Peyer's patch (tissue), 4 donors: ENCODE data around the gene TTL. TPM values are rescaled to one million over a fixed set of nuclear protein-coding genes. Genes with fewer than 3 reads are reported as not detected.
"Not testable (repeated sequence)": the region's sequence is repeated elsewhere in the genome, so short reads cannot be mapped to it uniquely, and the experiment has no call there.

Source experiments
- DNase-seq, 3 donors: peaks; one replicate each; pipeline ENCODE4 v3.0.0-alpha.2; 2017 to 2019
- H3K27ac ChIP-seq, 4 donors: fragments of 200-600 bp; sonication (generic); one replicate each; pipeline ENCODE4 v1.5.1; 2016 to 2019
- H3K27me3 ChIP-seq, 2 donors: fragments of 200-600 bp; sonication (generic); one replicate each; pipeline ENCODE4 v1.5.1; 2019
- H3K36me3 ChIP-seq, 3 donors: fragments of 200-600 bp; sonication (generic); one replicate each; pipeline ENCODE4 v1.5.1; 2016 to 2019
- H3K4me1 ChIP-seq, 4 donors: fragments of 200-600 bp; sonication (generic); one replicate each; pipeline ENCODE4 v1.5.1; 2016 to 2019
- H3K4me3 ChIP-seq, 4 donors: fragments of 200-600 bp; sonication (generic); 1 replicate in 3 of 4; 2 replicates in 1 of 4; pipeline ENCODE4 v1.5.1; 2016 to 2019; ENCODE audit warnings: mild to moderate bottlenecking in 1 of 4
- H3K9me3 ChIP-seq, 4 donors: fragments of 200-600 bp; sonication (generic); one replicate each; pipeline ENCODE4 v1.5.1; 2016 to 2019; ENCODE audit warnings: mild to moderate bottlenecking in 1 of 4
- CTCF ChIP-seq, 6 experiments: fragments of 450-650 bp in 4 of 6; fragments of 200-600 bp in 2 of 6; sonication (generic) in 1 of 6; IDR thresholded peaks; one replicate each; pipeline ENCODE4 v1.5.1; 2017 to 2019; ENCODE audit warnings: antibody characterized with exemption in 6 of 6, mild to moderate bottlenecking in 3 of 6, moderate library complexity in 1 of 6
- POLR2A ChIP-seq, 2 donors: fragments of 450-650 bp; IDR thresholded peaks; one replicate each; pipeline ENCODE4 v1.5.1; 2017; ENCODE audit warnings: antibody characterized with exemption in 2 of 2, mild to moderate bottlenecking in 2 of 2, moderate library complexity in 2 of 2
- total RNA-seq, 4 donors: library from RNA; depleted of rRNA; stranded (reverse); fragments of >200 nt; gene quantifications; one replicate each; pipeline ENCODE4 v1.1.0, GENCODE V29; 2016

TTL gene
- total RNA-seq, 4 donors from 2014 or later = 6.8 to 15.7 (median 13.2) TPM

GRCh38 chr2:112438603-112439261, 43.2 kb upstream of the TTL start:
- H3K27ac ChIP-seq, H3K27me3 ChIP-seq, H3K36me3 ChIP-seq, H3K4me1 ChIP-seq, DNase-seq, H3K4me3 ChIP-seq, H3K9me3 ChIP-seq: not testable (repeated sequence)

- H3K9me3 ChIP-seq, H3K27me3 ChIP-seq, H3K27ac ChIP-seq, H3K4me3 ChIP-seq, H3K4me1 ChIP-seq, DNase-seq, H3K36me3 ChIP-seq: not testable (repeated sequence)
Measured at GRCh38 chr2:112444256-112444655, 37.7 kb upstream of the TTL start.

- Histone ChIP-seq H3K27me3 (no peaks in the 10 kb centered on the region), H3K27ac (no peak overlapping the region), H3K36me3 (no peaks in the 10 kb centered on the region), H3K9me3 (peaks cover 0 to 3% (median 0%) of the 10 kb centered on the region in 4 donors), H3K4me1 (no peaks in the 10 kb centered on the region), H3K4me3 (no peak overlapping the region)
- no peak for TF ChIP-seq CTCF (IDR thresholded peaks at IDR 0.05)
- TF ChIP-seq POLR2A (IDR thresholded peaks at IDR 0.05) = no peak
- no peak for DNase-seq
Measured at GRCh38 chr2:112449854-112450253, 32.1 kb upstream of the TTL start.

GRCh38 chr2:112451317-112451716, 30.6 kb upstream of the TTL start:
- no peak for TF ChIP-seq CTCF (IDR thresholded peaks at IDR 0.05)
- TF ChIP-seq POLR2A (IDR thresholded peaks at IDR 0.05) = no peak
- no peaks in the 10 kb centered on the region for H3K27me3 ChIP-seq
- peaks cover 0 to 3% (median 0%) of the 10 kb centered on the region in 4 donors for H3K9me3 ChIP-seq
- no peak for DNase-seq
- no peak overlapping the region for H3K27ac ChIP-seq
- no peaks in the 10 kb centered on the region for H3K36me3 ChIP-seq
- no peaks in the 10 kb centered on the region for H3K4me1 ChIP-seq
- no peak overlapping the region for H3K4me3 ChIP-seq

GRCh38 chr2:112454586-112454985, 27.4 kb upstream of the TTL start:
- Histone ChIP-seq H3K4me3 (no peak overlapping the region), H3K4me1 (no peaks in the 10 kb centered on the region), H3K27ac (no peak overlapping the region), H3K36me3 (no peaks in the 10 kb centered on the region), H3K27me3 (no peaks in the 10 kb centered on the region), H3K9me3 (peaks cover 0 to 3% (median 0%) of the 10 kb centered on the region in 4 donors)
- DNase-seq = no peak
- TF ChIP-seq POLR2A (IDR thresholded peaks at IDR 0.05) = no peak
- no peak for TF ChIP-seq CTCF (IDR thresholded peaks at IDR 0.05)

- Histone ChIP-seq H3K27me3 (no peaks in the 10 kb centered on the region), H3K27ac (no peak overlapping the region), H3K4me3 (no peak overlapping the region), H3K4me1 (no peaks in the 10 kb centered on the region), H3K36me3 (no peaks in the 10 kb centered on the region), H3K9me3 (no peaks in the 10 kb centered on the region)
- TF ChIP-seq CTCF (IDR thresholded peaks at IDR 0.05) = no peak
- TF ChIP-seq POLR2A (IDR thresholded peaks at IDR 0.05) = no peak
- DNase-seq = no peak
Measured at GRCh38 chr2:112459372-112459771, 22.6 kb upstream of the TTL start.

- Histone ChIP-seq H3K27ac (no peak overlapping the region), H3K27me3 (no peaks in the 10 kb centered on the region), H3K4me1 (no peaks in the 10 kb centered on the region), H3K9me3 (no peaks in the 10 kb centered on the region), H3K36me3 (no peaks in the 10 kb centered on the region), H3K4me3 (no peak overlapping the region)
- TF ChIP-seq CTCF (IDR thresholded peaks at IDR 0.05) (no peak), POLR2A (IDR thresholded peaks at IDR 0.05) (no peak)
- DNase-seq = no peak
Measured at GRCh38 chr2:112462178-112462577, 19.8 kb upstream of the TTL start.
